Fibroblast of skin of back (primary cell): Measurements from ENCODE around the gene GPX5.
"Not testable (repeated sequence)": the region's sequence is repeated elsewhere in the genome, so short reads cannot be mapped to it uniquely, and the experiment has no call there.

Experiments used
- DNase-seq: peaks from one replicate; pipeline ENCODE4 v3.0.0-alpha.2; 2013

Gene GPX5

DNA sequence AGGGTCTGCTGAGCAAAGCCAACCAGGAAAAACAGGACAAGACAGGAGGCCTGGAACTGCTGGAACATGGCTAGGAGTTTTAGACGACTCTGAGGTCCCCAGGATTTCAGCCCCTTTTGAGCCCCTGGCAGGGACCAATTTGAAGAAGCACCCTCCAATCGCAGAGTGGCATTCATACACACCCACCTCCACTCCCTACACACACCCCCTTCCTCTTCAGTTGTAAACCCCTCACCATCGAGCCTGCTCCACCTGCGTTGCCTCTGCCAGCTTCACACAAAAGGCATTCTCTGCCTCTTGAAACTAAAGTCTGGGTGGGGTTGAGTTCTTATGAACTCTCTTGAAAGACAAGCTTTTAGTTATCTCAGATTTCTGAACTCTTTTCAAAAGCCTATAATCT is 10.0 kb upstream of the GPX5 start, which contains the start of gene GPX6:
Gene GPX6, minus strand, starts transcription at position 118 of the 400 bp plus-strand sequence. Its CDS starts 50 bp downstream, at position 68.
- DNase-seq: no peak

DNA sequence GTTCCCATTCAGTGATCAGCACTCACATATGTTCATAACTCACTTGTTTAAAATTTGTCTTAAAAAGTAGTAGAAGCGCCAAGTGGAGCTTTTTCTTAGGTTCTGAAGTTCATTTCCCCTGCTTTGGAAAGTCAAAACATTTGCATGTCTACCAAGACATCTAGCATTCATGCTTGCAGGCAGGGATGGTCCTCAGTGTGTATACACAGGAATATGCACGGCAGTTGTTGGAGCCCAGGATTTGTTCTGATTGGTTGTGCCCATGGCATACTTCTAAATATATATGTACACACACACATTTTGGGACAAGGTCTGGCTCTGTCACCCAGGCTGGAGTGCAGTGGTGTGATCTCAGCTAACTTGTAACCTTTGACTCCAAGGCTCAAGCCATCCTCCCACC is 7.7 kb upstream of the GPX5 start:
- no peak for DNase-seq

GRCh38 chr6:28522594-28523240 is 3.0 kb upstream of the GPX5 start:
- DNase-seq: no peak

- DNase-seq: no peak
These were observed 2.4 kb upstream of the GPX5 start for GRCh38 chr6:28523241-28523622.

DNA sequence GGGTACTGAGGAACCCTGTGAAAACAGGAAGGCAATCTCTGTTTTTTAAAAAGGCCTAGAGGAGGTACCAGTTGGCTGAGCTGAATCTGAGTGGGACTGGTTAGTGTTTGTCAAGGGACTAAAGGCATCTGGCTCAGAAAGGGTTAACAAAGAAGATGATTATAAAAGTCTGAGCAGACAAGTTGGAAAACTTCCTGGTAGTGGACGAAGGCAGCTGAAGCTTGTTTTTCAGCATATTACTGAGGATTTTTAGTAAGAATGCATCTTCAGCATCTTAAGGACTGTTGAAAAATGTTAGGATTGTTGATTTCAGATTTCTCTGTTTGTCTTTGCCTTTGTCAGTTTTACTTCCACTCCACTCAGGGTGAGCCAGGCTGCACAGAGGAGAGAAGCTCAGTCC is 5.1 kb downstream of the GPX5 start:
- DNase-seq: no peak

GRCh38 chr6:28531479-28532128 is 5.9 kb downstream of the GPX5 start:
- DNase-seq: no peak

GRCh38 chr6:28534306-28534705 is 8.6 kb downstream of the GPX5 start:
- no peak for DNase-seq

DNA sequence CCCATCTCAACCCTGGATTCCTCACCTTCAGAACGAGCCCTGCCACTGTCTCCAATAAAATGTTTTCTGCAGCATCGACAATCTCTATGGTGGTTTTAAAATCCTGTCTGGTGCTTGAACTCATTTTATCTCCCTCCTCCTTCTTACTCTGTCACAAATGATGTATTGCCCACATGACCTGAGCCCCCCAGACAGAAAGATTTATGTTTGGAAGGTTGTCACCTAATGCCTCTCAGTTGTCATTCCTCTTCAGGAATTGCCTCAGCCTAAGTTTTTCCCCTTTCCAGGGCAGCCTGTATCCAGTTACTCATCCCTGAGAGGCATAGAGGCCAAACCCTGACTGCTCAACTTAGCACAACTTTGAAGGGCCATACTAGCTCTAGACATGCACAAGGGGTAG is 9.2 kb downstream of the GPX5 start:
- DNase-seq: no peak

GRCh38 chr6:28537065-28537464 is 11.4 kb downstream of the GPX5 start:
- DNase-seq: peak; percentile 7

- peak; percentile 2 for DNase-seq
These were observed 11.9 kb downstream of the GPX5 start for GRCh38 chr6:28537509-28538140.

DNA sequence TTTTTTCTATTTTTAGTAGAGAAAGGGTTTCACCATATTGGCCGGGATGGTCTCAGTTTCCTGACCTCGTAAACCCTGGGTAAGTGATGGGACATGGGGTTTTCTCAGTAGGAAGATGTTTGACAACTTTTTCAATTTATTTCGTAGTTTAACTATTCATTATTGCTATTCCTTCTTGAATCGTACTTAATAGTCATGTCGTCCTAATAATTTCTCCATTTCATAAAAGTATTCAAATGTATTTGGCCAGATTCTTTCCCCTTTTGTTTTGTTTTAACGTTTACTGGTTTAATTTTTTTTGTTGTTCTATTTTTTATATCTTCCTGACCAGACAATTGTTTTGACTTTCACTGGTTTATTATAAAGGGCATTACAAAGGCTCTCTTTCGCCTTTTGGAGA is 16.3 kb downstream of the GPX5 start:
- DNase-seq: no peak

DNA sequence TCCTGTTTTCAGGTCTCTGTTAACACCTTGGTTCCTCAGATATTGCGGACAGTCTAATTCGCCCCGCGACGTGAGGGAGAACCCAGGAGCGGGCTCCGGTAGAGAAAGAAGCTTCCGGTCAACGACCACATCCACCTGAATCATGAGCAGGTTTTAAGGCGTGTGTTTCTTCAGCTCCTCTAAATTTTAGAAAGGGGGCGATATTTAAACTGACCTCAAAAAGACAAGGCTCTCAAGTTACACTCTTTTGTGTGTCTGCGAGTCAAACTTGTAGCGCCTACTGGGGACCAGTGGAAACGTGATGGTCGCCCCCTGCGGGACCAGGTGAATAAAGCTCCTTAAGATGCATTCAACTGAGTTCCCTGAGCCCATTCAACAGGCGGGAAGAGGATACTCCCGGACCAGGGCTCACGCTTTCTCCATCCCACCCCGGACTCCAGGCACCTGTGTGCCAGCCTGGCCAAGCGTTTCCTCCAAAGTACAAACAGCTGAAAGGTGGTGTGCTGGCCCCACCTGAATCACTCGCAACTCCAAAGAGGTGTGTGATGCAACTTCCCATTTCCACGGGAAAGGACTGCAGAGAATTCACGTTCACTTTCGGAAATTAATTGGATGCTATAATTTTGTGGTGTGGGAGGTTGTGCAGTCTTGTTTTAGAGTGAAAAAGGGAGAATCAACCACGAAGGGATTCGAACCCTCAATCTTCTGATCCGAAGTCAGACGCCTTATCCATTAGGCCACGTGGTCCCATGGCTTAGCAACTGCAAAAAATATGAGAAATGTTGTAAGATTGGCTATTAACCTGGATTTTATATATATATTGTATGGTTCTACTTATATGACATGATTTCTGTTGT is 17.0 kb downstream of the GPX5 start:
- DNase-seq: peak; percentile 82

GRCh38 chr6:28543651-28544610 is 18.2 kb downstream of the GPX5 start:
- no peak for DNase-seq

- no peak for DNase-seq
These were observed 20.3 kb downstream of the GPX5 start for GRCh38 chr6:28545955-28546354.

DNA sequence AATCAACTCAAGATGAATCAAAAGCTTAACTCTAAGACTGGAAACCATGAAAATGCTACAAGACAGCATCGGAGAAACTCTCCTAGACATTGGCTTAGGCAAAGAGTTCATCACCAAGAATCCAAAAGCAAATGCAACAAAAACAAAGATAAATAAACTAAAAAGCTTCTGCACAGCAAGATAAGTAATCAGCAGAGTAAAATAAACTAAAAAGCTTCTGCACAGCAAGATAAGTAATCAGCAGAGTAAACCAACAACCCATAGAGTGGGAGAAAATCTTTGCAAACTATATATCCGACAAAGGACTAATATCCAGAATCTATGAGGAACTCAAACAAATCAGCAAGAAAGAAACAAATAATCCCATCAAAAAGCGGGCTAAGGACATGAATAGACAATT is 21.3 kb downstream of the GPX5 start:
- DNase-seq: not testable (repeated sequence)

DNA sequence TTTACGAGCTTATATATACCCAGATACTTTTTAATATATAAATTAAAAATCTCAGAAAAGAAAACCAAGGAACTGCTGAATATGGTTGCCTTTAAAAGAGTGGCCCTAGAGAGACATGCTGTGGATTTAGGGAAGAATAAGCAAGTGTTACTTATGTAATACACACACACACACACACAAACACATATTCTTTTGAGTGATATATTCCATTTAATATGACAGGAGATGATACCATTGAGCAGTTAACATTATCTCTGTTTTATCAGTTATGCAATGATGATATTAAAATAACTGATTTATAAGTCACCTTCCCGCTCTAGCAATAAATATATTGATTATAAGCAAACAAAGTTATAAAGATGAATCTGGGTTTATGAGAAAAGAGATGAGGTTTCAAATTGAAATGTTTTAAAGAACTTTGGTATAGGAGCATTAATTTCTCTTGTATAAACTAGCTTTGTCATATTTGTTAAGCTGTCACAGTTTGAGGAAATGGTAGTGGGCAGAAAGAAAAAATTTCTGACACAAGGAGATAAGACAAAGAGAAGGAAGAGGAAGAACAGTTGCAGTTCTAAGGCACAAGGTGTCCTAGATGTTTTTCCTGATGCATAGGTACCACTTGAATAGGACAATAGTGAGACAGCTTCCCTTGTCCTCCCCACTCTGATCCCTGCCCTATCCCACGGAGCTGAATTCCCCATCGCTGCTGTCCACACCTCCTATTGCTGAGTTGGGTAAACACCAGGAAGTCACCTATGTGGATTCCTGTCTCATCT is 26.4 kb downstream of the GPX5 start:
- no peak for DNase-seq

DNA sequence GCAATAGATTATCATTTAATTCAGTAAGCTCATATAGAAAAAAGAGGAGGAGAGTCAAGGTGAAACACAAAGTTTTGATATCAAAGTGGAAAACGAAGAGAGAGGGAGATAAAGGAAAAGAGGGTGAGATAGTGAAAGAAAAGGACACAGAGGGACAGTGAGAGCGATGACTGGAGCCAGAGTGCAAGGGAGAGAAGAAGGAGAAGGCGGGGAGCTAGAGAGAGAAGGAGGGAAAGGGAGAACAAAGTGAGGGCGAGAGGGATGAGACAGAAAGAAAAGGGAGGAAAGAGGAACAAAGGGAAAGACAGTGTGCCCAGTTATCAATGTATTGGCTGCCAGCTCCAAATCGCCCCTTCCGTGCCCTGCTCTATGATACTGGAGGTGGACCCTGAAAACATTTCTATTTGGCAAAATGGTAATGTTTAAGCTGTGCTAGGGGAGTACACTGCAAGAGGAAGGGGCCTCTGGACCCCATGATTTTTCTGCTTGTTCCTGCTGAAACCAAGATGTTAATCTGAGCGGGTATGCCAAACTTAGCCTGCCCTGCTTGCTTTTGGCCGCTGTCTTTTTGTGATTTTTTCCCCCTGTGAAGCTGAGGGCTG is 27.8 kb downstream of the GPX5 start:
- DNase-seq: no peak

DNA sequence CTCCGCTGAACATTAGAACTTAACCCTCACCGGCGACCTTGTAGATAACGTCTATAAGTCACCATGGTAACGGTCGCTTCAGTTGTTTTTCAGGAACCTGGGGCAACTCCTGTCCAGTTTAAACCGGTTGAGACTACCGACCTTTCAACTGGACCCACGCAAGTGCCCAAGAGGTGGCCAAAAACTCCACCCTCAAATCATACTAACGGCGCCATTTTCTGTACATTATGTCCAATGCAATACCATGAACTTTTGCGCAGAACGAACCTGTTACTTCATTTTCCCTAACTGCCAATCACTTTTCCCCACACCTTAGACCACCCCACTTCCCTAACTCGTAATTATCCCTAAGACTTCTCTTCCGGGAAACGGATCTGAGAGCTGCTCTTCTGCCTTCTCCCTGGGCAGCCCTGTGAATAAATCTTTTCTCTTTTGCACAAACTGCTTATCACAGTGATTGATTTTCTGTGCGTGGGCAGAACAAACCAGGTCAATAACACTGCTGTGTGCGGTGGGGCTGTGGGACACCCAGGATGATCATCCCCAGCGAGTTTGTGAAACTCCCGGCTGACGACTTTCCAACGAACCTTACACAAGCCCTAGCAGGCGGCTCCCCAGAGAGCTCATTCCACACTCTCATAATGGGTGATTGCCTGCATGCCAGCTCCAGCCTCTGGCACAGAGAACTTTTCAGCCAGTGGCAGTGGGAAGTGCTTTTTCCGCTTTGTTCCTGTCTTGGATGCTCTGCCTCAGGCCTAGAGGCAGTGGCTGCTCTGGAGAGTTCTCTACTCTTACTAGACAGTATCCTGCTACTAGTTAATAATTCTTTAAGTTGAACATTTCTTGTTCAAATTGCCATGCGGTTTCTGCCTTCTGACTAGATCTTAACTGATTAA is 28.6 kb downstream of the GPX5 start:
- no peak for DNase-seq

DNA sequence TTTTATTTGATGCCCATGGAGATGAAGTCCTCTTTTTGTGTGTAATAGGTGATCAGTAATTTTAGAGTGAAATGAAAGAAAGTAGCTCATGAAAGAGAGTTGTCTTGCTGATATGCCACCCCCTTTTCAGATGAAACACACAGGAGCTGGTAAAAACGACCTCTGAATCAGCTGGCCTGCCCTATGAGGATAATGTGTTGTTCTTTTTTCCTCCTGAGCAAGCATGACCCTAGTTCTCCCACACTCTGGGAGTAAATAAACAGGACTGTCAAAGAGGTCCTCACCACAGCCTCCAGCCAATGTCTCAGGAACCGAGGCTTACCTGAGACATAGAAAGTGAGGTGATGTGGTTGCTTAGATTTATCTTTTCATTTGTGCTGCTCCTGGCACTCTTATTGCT is 29.5 kb downstream of the GPX5 start:
- no peak for DNase-seq

DNA sequence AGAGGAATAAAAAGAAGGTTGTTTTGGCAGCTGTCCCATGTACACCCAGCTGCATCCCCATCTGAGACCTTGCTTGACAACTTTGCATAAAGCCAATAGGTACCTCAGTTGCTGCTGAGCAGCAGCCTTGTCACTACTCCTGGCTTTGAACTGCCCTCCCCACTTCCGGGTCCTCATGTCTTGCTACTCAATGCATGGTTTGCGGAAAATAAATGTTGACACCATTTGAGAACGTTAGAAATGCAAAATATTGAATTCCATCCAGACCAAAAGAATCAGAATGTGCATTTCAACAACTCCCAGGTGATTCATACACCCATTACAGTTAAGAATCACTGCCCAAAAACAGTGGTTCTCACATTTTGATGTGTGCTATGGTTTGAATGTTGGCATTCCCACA is 32.9 kb downstream of the GPX5 start:
- no peak for DNase-seq
